Measurements from ENCODE around the gene IL1RN. TPM values are rescaled to one million over a fixed set of nuclear protein-coding genes. Genes with fewer than 3 reads are reported as not detected.

IL1RN gene
- total and polyA plus RNA-seq, 2 of the 13 experiments (the other 11 are each of a cell fraction or from before 2014, with no cell fraction given): 21.2 to 101 TPM

DNA sequence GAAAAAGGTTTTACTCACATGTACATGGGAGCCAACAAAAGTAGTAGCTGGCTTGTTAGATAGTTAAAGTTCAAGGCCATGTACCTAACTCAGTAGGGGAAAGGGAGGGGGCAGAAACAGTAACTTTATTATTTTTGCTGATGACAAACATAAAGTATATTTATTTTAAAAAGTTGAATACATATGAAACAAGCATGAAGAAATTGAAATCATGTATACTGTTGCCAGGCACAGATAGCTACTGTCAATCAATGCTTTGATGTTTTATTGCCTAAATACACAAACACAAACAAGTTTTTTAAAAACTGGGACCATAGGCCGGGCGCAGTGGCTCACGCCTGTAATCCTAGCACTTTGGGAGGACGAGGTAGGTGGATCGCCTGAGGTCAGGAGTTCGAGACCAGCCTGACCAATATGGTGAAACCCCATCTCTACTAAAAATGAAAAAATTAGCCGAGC is 38.8 kb downstream of the IL1RN start (continued):
- TF ChIP-seq EHMT2 (IDR thresholded peaks at IDR 0.05; ENCODE audit: borderline replicate concordance, low read depth, low read length) (0 out of 2 replicates have a peak, but pooled peaks have one; percentile 58), TBP (CRISPR knock-in tag; IDR thresholded peaks at IDR 0.05) (no peak), MED1 (CRISPR knock-in tag; IDR thresholded peaks at IDR 0.05) (peak; percentile 36; the same call in 1 of the 2 replicates), SETDB1 (CRISPR knock-in tag; IDR thresholded peaks at IDR 0.05; ENCODE audit: borderline replicate concordance) (no peak), ZNF333 (CRISPR knock-in tag; IDR thresholded peaks at IDR 0.05; ENCODE audit: borderline replicate concordance) (no peak), PHF21A (CRISPR knock-in tag; IDR thresholded peaks at IDR 0.05) (peak; percentile 27; the same call in 1 of the 2 replicates), DMAP1 (CRISPR knock-in tag; IDR thresholded peaks at IDR 0.05) (no peak), ZNF563 (CRISPR knock-in tag; IDR thresholded peaks at IDR 0.05) (no peak), ZFAT (CRISPR knock-in tag; conservative IDR thresholded peaks at IDR 0.05) (no peak), ZNF282 (IDR thresholded peaks at IDR 0.05; ENCODE audit: partially characterized antibody) (no peak), ZNF644 (CRISPR knock-in tag; IDR thresholded peaks at IDR 0.05; ENCODE audit: low read depth) (0 out of 2 replicates have a peak, but pooled peaks have one; percentile 7), U2AF2 (IDR thresholded peaks at IDR 0.05; ENCODE audit: low read depth, low read length) (no peak), ZNF598 (CRISPR knock-in tag; IDR thresholded peaks at IDR 0.05; ENCODE audit: borderline replicate concordance) (no peak), PRPF4 (IDR thresholded peaks at IDR 0.05; ENCODE audit: low read depth, low read length, poor library complexity, severe bottlenecking) (no peak), HMG20A (CRISPR knock-in tag; IDR thresholded peaks at IDR 0.05; ENCODE audit: borderline replicate concordance) (peak; percentile 83; the same call in 1 of the 2 replicates), FOXA1 (IDR thresholded peaks at IDR 0.05) (no peak), FOXA1 (CRISPR knock-in tag; IDR thresholded peaks at IDR 0.05) (0 out of 2 replicates have a peak, but pooled peaks have one; percentile 25), PRMT3 (CRISPR knock-in tag; IDR thresholded peaks at IDR 0.05; ENCODE audit: borderline replicate concordance, low read depth) (no peak), ZNF629 (CRISPR knock-in tag; conservative IDR thresholded peaks at IDR 0.05) (0 out of 2 replicates have a peak, but pooled peaks have one; percentile 17), SIX1 (CRISPR knock-in tag; IDR thresholded peaks at IDR 0.05; ENCODE audit: borderline replicate concordance) (peak; percentile 64; the same call in 1 of the 2 replicates), ZNF484 (CRISPR knock-in tag; IDR thresholded peaks at IDR 0.05; ENCODE audit: borderline replicate concordance, low read depth) (no peak), THAP11 (CRISPR knock-in tag; IDR thresholded peaks at IDR 0.05) (0 out of 2 replicates have a peak, but pooled peaks have one; percentile 21), ZNF564 (CRISPR knock-in tag; IDR thresholded peaks at IDR 0.05) (peak; percentile 37; the same call in 1 of the 2 replicates), EP300 (IDR thresholded peaks at IDR 0.05; ENCODE audit: low read depth in 2 of 2, low read length in 2 of 2) (peak in 1 of 2 experiments; percentile 53; a peak in 1 of 4 replicates), EP300 (CRISPR knock-in tag; IDR thresholded peaks at IDR 0.05; ENCODE audit: borderline replicate concordance) (no peak; the same call in 1 of the 2 replicates)
- TF ChIP-seq, protein P1, sequence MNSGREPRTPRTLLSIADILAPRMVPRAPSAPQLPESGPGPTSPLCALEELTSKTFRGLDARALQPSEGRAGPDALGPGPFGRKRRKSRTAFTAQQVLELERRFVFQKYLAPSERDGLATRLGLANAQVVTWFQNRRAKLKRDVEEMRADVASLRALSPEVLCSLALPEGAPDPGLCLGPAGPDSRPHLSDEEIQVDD (CRISPR knock-in tag; IDR thresholded peaks at IDR 0.05; ENCODE audit: borderline replicate concordance): no peak
- TF ChIP-seq, protein P2, sequence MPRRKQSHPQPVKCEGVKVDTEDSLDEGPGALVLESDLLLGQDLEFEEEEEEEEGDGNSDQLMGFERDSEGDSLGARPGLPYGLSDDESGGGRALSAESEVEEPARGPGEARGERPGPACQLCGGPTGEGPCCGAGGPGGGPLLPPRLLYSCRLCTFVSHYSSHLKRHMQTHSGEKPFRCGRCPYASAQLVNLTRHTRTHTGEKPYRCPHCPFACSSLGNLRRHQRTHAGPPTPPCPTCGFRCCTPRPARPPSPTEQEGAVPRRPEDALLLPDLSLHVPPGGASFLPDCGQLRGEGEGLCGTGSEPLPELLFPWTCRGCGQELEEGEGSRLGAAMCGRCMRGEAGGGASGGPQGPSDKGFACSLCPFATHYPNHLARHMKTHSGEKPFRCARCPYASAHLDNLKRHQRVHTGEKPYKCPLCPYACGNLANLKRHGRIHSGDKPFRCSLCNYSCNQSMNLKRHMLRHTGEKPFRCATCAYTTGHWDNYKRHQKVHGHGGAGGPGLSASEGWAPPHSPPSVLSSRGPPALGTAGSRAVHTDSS (CRISPR knock-in tag; conservative IDR thresholded peaks at IDR 0.05): no peak
- TF ChIP-seq, protein P3, sequence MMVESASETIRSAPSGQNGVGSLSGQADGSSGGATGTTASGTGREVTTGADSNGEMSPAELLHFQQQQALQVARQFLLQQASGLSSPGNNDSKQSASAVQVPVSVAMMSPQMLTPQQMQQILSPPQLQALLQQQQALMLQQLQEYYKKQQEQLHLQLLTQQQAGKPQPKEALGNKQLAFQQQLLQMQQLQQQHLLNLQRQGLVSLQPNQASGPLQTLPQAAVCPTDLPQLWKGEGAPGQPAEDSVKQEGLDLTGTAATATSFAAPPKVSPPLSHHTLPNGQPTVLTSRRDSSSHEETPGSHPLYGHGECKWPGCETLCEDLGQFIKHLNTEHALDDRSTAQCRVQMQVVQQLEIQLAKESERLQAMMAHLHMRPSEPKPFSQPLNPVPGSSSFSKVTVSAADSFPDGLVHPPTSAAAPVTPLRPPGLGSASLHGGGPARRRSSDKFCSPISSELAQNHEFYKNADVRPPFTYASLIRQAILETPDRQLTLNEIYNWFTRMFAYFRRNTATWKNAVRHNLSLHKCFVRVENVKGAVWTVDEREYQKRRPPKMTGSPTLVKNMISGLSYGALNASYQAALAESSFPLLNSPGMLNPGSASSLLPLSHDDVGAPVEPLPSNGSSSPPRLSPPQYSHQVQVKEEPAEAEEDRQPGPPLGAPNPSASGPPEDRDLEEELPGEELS (CRISPR knock-in tag; IDR thresholded peaks at IDR 0.05): peak; percentile 66
